ENCODE results near the gene PTPN9.
"Not testable (repeated sequence)": the region's sequence is repeated elsewhere in the genome, so short reads cannot be mapped to it uniquely, and the experiment has no call there.

PTPN9 gene

GRCh38 chr15:75532413-75533250, 46.5 kb downstream of the PTPN9 start:
- DNase-seq = no peak

DNA sequence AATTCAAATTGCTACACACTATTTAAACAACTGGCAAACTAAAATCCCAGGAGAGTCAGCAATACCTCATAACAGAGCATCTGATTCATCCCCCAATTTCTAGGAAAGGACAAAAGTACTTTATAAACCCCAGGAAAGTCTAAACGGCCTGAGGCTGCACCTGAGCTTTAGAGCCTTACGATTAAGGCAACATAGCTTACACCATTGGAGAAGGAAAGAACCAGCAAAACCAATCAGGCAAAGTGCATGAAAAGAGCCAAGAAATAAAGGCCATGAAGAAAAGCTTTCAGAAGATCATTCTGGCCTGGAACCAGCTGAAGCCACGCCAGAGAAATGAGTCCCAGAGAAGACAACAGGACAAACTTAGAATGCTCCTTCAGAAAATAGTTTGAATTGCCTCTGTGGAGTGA, 48.1 kb downstream of the PTPN9 start:
- DNase-seq = no peak

- DNase-seq = no peak
Observed at GRCh38 chr15:75530169-75530568, 48.9 kb downstream of the PTPN9 start.

DNA sequence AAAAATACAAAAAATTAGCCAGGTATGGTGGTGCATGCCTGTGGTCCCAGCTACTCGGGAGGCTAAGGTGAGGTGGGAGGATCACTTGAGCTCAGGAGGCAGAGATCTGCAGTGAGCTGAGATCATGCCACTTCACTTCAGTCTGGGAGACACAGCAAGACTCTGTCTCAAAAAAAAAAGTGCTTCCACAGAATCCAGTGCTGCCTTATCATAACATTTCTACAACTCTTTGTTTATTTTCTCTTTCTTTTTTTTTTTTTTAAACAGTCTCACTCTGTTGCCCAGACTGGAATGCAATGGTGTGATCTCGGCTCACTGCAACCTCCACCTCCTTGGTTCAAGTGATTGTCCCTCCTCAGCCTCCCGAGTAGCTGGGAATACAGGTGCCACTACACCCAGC, 53.4 kb downstream of the PTPN9 start:
- DNase-seq = not testable (repeated sequence)

DNA sequence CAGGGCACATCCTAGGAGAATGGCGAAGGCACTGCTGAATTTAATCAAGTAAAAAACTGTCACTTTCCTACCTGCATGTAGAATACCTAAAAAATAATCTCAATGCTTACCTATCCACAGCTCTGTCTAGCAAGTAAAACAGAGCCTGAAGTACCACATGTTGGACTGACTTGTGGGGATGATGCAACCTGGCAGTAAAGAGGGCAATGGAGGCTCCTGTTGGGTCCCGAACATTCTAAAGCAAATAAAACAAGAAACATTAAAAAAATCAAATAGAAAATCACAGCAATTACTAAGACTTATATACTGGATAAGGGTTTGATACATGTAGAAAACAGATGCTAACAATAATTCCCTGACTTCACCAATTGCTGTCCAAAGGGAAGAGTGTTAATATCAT, 56.1 kb downstream of the PTPN9 start:
- no peak for DNase-seq

- no peak for DNase-seq
Observed at GRCh38 chr15:75517233-75517632, 61.9 kb downstream of the PTPN9 start.

- no peak for DNase-seq
Observed at GRCh38 chr15:75508840-75509532, 70.1 kb downstream of the PTPN9 start.

GRCh38 chr15:75502360-75502759, 76.8 kb downstream of the PTPN9 start:
- no peak for DNase-seq

GRCh38 chr15:75493732-75494131, 85.4 kb downstream of the PTPN9 start:
- no peak for DNase-seq

- no peak for DNase-seq
Observed at GRCh38 chr15:75483961-75484360, 95.2 kb downstream of the PTPN9 start.

DNA sequence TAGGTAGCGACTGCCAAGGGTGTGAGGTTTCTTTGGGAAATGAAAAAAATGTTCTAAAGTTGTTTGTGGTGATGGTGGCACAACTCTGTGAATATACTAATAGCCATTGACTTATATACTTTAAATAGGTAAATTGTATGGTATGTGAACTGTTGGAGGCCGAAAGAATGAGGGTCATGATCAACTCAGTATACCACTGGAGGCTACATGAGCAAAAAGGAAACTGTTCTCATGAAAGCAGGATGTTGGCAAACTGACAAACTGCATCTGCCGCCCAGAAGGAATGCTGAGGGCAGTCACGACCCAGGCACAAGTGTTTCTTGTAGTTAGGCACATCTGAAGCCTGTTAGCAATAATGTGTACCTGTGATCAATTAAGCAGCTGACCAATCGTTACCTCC, 95.6 kb downstream of the PTPN9 start:
- DNase-seq = not testable (repeated sequence)

DNA sequence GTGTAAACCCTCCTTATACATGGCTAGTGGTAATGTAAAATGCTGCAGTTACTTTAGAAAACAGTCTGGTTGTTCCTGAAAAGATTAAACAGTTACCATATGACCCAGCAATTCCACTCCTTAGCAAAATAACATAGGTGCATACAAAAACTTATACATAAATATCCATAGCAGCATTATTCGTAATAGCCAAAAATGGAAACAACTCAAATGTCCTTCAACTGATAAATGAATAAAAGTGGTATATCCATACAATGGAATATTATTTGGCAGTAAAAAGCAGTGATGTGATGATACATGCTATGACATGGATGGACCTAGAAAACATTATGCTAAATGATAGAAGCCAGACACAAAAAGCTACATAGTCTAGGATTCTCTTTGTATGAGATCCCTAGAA, 96.0 kb downstream of the PTPN9 start:
- DNase-seq = no peak

GRCh38 chr15:75480463-75480862, 98.7 kb downstream of the PTPN9 start:
- DNase-seq = not testable (repeated sequence)

GRCh38 chr15:75479670-75480069, 99.4 kb downstream of the PTPN9 start:
- DNase-seq = no peak

DNA sequence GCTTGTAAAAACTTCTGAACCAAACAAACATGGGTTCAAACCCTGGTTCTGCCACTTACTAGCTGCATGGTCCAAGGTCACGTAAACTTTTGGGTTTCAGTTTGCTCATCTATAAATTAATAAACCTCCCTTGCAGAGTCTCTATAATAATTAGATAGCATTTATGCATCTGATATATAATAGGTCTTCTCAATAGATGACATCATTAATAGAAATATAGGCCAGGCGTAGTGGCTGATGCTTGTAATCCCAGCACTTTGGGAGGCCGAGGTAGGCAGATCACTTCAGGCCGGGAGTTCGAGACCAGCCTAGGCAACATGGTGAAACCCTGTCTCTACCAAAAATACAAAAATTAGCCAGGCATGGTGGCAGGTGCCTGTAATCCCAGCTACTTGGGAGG, 102.0 kb downstream of the PTPN9 start:
- DNase-seq = not testable (repeated sequence)

- no peak for DNase-seq
Observed at GRCh38 chr15:75468913-75469598, 110.1 kb downstream of the PTPN9 start.

- no peak for DNase-seq
Observed at GRCh38 chr15:75460646-75461045, 118.5 kb downstream of the PTPN9 start.

GRCh38 chr15:75459581-75459980, 119.5 kb downstream of the PTPN9 start:
- no peak for DNase-seq

DNA sequence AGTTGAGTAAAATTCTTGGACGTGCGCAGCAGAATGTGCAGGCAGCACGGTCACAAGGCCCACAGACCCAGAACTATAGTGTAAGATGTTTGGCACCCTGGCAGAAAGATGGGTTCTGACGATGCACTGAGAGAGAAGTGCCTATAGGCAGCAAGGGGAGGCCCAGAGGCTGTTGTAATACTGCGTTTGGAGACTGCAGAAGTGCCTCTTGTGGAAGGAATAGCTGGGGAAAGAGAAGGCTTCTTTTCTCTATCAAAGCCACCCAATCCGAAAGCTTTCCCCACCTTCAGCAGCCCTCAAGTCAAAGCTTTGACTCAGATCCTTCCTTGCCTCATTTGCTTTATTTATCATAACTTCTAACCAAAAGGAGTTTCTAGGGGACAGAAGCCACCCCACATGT, 122.4 kb downstream of the PTPN9 start:
- no peak for DNase-seq

DNA sequence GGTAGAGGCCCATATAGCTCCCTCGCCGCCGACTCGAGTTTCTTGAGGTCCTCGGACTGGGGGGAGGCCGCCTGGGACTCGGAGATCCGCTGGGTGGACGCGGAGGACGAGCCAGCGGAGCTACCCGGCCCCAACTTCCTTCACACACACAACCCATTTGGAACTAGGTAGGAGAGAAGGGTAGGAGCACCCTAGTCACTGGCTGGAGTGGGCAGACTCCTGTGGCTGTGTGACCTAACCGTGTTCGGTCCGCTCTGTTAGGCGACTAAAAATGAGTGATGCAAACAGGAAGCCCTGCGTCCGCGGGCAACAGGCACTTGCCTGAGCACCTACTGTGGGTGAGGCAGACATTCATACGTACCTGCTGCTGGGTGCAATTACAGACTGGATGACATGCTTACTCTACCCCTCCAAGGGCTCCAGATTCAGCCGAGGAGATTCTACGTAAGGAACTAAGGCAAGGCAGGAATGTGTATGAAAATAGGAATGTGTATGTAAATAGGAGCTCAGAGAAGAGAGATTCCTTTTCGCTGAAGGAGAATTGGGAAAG, 123.1 kb downstream of the PTPN9 start:
- DNase-seq = no peak

DNA sequence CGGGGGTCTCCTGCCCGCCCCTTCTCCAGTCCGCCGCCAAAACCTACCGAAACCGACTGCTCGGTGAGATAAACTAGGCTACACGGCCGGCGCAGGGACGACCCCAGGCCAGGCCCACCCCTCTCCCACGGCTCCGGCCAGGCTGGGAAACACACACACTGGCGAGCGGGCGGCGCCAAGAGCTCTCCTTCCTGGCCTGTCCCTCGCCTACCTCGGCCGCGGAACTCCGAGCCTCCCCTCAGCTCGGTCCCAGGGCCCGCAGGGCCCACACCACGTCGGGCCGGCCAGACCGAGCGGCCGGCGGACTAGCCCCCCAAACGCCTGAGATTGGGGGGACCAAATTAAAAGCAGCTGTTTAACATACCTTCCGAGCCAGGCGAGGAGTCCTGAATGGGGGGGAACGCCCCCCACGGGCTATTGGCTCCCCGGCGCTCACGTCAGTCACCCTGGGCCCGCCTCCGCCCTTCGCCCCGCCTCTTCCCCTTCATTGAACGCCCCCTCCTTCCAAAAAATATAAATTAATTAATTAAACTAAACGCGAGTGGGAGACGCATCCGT, 123.6 kb downstream of the PTPN9 start:
- DNase-seq = peak; percentile 96

Measured in right kidney (tissue), 1 donor.